Mucosa of descending colon (tissue), 3 donors: ENCODE measurements around the gene SMYD4. TPM values are rescaled to one million over a fixed set of nuclear protein-coding genes. Genes with fewer than 3 reads are reported as not detected.
"Not testable (repeated sequence)": the region's sequence is repeated elsewhere in the genome, so short reads cannot be mapped to it uniquely, and the experiment has no call there.

Experiments
- ATAC-seq: fragments of 200-7000 bp; cut with Tn5 transposase; one replicate; pipeline ENCODE4 v1.9.1; 2020; ENCODE audit warnings: mild to moderate bottlenecking, moderate library complexity
- DNase-seq, 3 donors: peaks; one replicate each; pipeline ENCODE4 v3.0.0-alpha.2; 2020
- H3K36me3 ChIP-seq: fragments of 200-600 bp; one replicate; pipeline ENCODE4 v1.8.0; 2021; ENCODE audit warnings: low read depth, mild to moderate bottlenecking
- H3K4me1 ChIP-seq: fragments of 200-600 bp; one replicate; pipeline ENCODE4 v1.8.0; 2021; ENCODE audit warnings: low read depth, mild to moderate bottlenecking
- H3K4me3 ChIP-seq: fragments of 200-600 bp; one replicate; pipeline ENCODE4 v1.8.0; 2021; ENCODE audit warnings: mild to moderate bottlenecking
- H3K9me3 ChIP-seq: fragments of 200-600 bp; one replicate; pipeline ENCODE4 v1.8.0; 2021; ENCODE audit warnings: mild to moderate bottlenecking
- CTCF ChIP-seq: fragments of 200-600 bp; IDR thresholded peaks from one replicate; pipeline ENCODE4 v1.8.0; 2022; ENCODE audit warnings: antibody characterized with exemption, mild to moderate bottlenecking
- intact Hi-C, 2 donors: fragments of 100-400 bp; cut with DNase I in 1 of 2; cut with micrococcal nuclease in 1 of 2; formaldehyde crosslinking; loops; one replicate each; pipeline versions ENCODE4 v1.11.0 to v1.11.1; 2022; cut with DNase I, micrococcal nuclease
- total RNA-seq, 3 donors: library from RNA; stranded (reverse); fragmentation: NEBNext Ultra II Directional in 2 of 3; extraction: Animal tissue kit (Norgen Biotek cat#: 25700) in 2 of 3; gene quantifications; one replicate each; pipeline versions ENCODE4 v1.2.1 to v1.2.4, GENCODE V29; 2021 to 2023
- donor health status: DM: no; HTN: no; CAD: no; lungs with moderate emphysema.
- donor health status: DM: no; HTN: no; CAD: no.
- donor health status: DM: no; HTN: yes; CAD: no.

The SMYD4 gene
- total RNA-seq, 3 donors from 2014 or later: 9.8 to 19.4 (median 10.7) TPM

GRCh38 chr17:1779571-1780131, 50.1 kb downstream of the SMYD4 start:
- no peaks in the 10 kb centered on the region for H3K36me3 ChIP-seq
- no peak overlapping the region for H3K4me3 ChIP-seq
- peak; percentile 85 for ATAC-seq
- peak in 1 of 3 donors; percentile 68 for DNase-seq
- intact Hi-C loops: loop anchor here in 1 of 2 donors (5.0 kb wide), 1 partner anchor 57 kb away; the partner anchor contains the start of gene WDR81
- no peak for TF ChIP-seq CTCF
- peaks cover 8% of the 10 kb centered on the region for H3K4me1 ChIP-seq
- H3K9me3 ChIP-seq: no peaks in the 10 kb centered on the region

GRCh38 chr17:1776857-1777256, 52.8 kb downstream of the SMYD4 start:
- intact Hi-C loops: no loop called here
- no peak for ATAC-seq
- H3K4me3 ChIP-seq: no peak overlapping the region
- H3K36me3 ChIP-seq: no peaks in the 10 kb centered on the region
- H3K9me3 ChIP-seq: no peaks in the 10 kb centered on the region
- TF ChIP-seq CTCF: no peak
- peaks cover 8% of the 10 kb centered on the region for H3K4me1 ChIP-seq
- DNase-seq: no peak

GRCh38 chr17:1776328-1776727, 53.4 kb downstream of the SMYD4 start:
- DNase-seq (no peak), ATAC-seq (no peak)
- Histone ChIP-seq H3K36me3 (no peaks in the 10 kb centered on the region), H3K4me1 (peaks cover 8% of the 10 kb centered on the region), H3K9me3 (no peaks in the 10 kb centered on the region), H3K4me3 (no peak overlapping the region)
- no peak for TF ChIP-seq CTCF
- intact Hi-C loops: no loop called here

- no peak for ATAC-seq
- no peak for TF ChIP-seq CTCF
- intact Hi-C loops: no loop called here
- no peak overlapping the region for H3K4me3 ChIP-seq
- H3K36me3 ChIP-seq: no peaks in the 10 kb centered on the region
- H3K4me1 ChIP-seq: no peaks in the 10 kb centered on the region
- no peaks in the 10 kb centered on the region for H3K9me3 ChIP-seq
- DNase-seq: no peak
Observed at GRCh38 chr17:1774390-1775176, 55.1 kb downstream of the SMYD4 start.

GRCh38 chr17:1773696-1774181, 56.0 kb downstream of the SMYD4 start:
- Histone ChIP-seq H3K4me3 (no peak overlapping the region), H3K4me1 (no peaks in the 10 kb centered on the region), H3K36me3 (no peaks in the 10 kb centered on the region), H3K9me3 (no peaks in the 10 kb centered on the region)
- peak; percentile 27 for ATAC-seq
- DNase-seq: no peak
- intact Hi-C loops: no loop called here
- no peak for TF ChIP-seq CTCF

GRCh38 chr17:1773000-1773695, 56.6 kb downstream of the SMYD4 start:
- intact Hi-C loops, DNase-seq, H3K4me1 ChIP-seq, H3K36me3 ChIP-seq, ATAC-seq, H3K4me3 ChIP-seq, H3K9me3 ChIP-seq: not testable (repeated sequence)
